T-helper 1 cell treated with Interleukin-12 subunit alpha and Interleukin-12 subunit beta and Interleukin-4 antibody, amounts not matched to agents 30 ng/mL and 1 ng/mL, for 36 hours (primary cell): ENCODE measurements around the gene KCNK10. TPM values are rescaled to one million over a fixed set of nuclear protein-coding genes. Genes with fewer than 3 reads are reported as not detected.
"Not testable (repeated sequence)": the region's sequence is repeated elsewhere in the genome, so short reads cannot be mapped to it uniquely, and the experiment has no call there.

ENCODE experiments used
- intact Hi-C: fragments of 100-400 bp; cut with micrococcal nuclease; formaldehyde crosslinking; loops from one replicate; pipeline ENCODE4 v1.15.1; 2024
- total RNA-seq: library from RNA; stranded (reverse); gene quantifications from 2 replicates; pipeline ENCODE4 v1.2.3, GENCODE V29; 2022

The KCNK10 gene
- total RNA-seq, 1 donor from 2014 or later, result not detected

GRCh38 chr14:88270776-88271175 is 52.3 kb downstream of the KCNK10 start:
- intact Hi-C loops, result no loop called here

GRCh38 chr14:88269806-88270420 is 53.2 kb downstream of the KCNK10 start:
- intact Hi-C loops, result no loop called here

- intact Hi-C loops, result no loop called here
These were observed 56.6 kb downstream of the KCNK10 start for GRCh38 chr14:88266474-88266873.

GRCh38 chr14:88264116-88264515 is 59.0 kb downstream of the KCNK10 start:
- intact Hi-C loops, result no loop called here

GRCh38 chr14:88261302-88261701 is 61.8 kb downstream of the KCNK10 start:
- intact Hi-C loops, result not testable (repeated sequence)

GRCh38 chr14:88258021-88258420 is 65.0 kb downstream of the KCNK10 start:
- intact Hi-C loops, result no loop called here

- intact Hi-C loops, result no loop called here
These were observed 65.8 kb downstream of the KCNK10 start for GRCh38 chr14:88256997-88257950.

- intact Hi-C loops, result no loop called here
These were observed 67.3 kb downstream of the KCNK10 start for GRCh38 chr14:88255798-88256197.

GRCh38 chr14:88255196-88255595 is 67.9 kb downstream of the KCNK10 start:
- intact Hi-C loops, result no loop called here

- intact Hi-C loops, result no loop called here
These were observed 70.6 kb downstream of the KCNK10 start for GRCh38 chr14:88252498-88252897.

GRCh38 chr14:88251650-88252049 is 71.4 kb downstream of the KCNK10 start:
- intact Hi-C loops, result no loop called here

- intact Hi-C loops, result no loop called here
These were observed 73.8 kb downstream of the KCNK10 start for GRCh38 chr14:88249266-88249665.

GRCh38 chr14:88248606-88249005 is 74.5 kb downstream of the KCNK10 start:
- intact Hi-C loops, result no loop called here

GRCh38 chr14:88247228-88247627 is 75.8 kb downstream of the KCNK10 start:
- intact Hi-C loops, result no loop called here

GRCh38 chr14:88245321-88245720 is 77.7 kb downstream of the KCNK10 start:
- intact Hi-C loops, result no loop called here

GRCh38 chr14:88243946-88244345 is 79.1 kb downstream of the KCNK10 start:
- intact Hi-C loops, result no loop called here

- intact Hi-C loops, result no loop called here
These were observed 80.6 kb downstream of the KCNK10 start for GRCh38 chr14:88242446-88242845.

GRCh38 chr14:88241810-88242209 is 81.3 kb downstream of the KCNK10 start:
- intact Hi-C loops, result no loop called here

GRCh38 chr14:88234442-88234841 is 88.6 kb downstream of the KCNK10 start:
- intact Hi-C loops, result loop anchor here (1.0 kb wide), 2 partner anchors 45 to 289 kb away; no protein-coding TSS in a partner anchor

GRCh38 chr14:88233915-88234314 is 89.2 kb downstream of the KCNK10 start:
- intact Hi-C loops, result loop anchor here (1.0 kb wide), 2 partner anchors 45 to 289 kb away; no protein-coding TSS in a partner anchor

- intact Hi-C loops, result no loop called here
These were observed 90.3 kb downstream of the KCNK10 start for GRCh38 chr14:88232771-88233170.

GRCh38 chr14:88231603-88232002 is 91.5 kb downstream of the KCNK10 start:
- intact Hi-C loops, result no loop called here
